ENCODE results near the gene PLLP.

PLLP gene

GRCh38 chr16:57229079-57229478 lies 55.4 kb downstream of the PLLP start:
- Histone ChIP-seq H3K9ac (ENCODE audit: low read depth, low read length) (no peak overlapping the region), H2AFZ (ENCODE audit: low read depth, low read length) (no peak overlapping the region), H3K27me3 (ENCODE audit: insufficient read depth, low read length, poor library complexity) (no peaks in the 10 kb centered on the region), H3K9me3 (ENCODE audit: insufficient read depth, low read length, severe bottlenecking) (no peaks in the 10 kb centered on the region), H4K20me1 (ENCODE audit: insufficient read depth, low read length) (no peaks in the 10 kb centered on the region), H3K4me2 (ENCODE audit: insufficient read depth, low read length) (no peak overlapping the region), H3K79me2 (ENCODE audit: insufficient read depth, low read length) (no peaks in the 10 kb centered on the region), H3K4me1 (ENCODE audit: insufficient read depth, low read length) (no peaks in the 10 kb centered on the region), H3K36me3 (ENCODE audit: insufficient read depth, low read length) (peaks cover 87% of the 10 kb centered on the region), H3K27ac (ENCODE audit: low read length) (no peak overlapping the region), H3K4me3 (ENCODE audit: low read depth in 1 of 2, low read length in 2 of 2) (no peak overlapping the region)
- DNase-seq (no peak), ATAC-seq (ENCODE audit: insufficient read depth, low read depth) (no peak)
- TF ChIP-seq EZH2 (IDR thresholded peaks at IDR 0.05; ENCODE audit: borderline replicate concordance, low read depth, low read length, severe bottlenecking) (no peak), CTCF (IDR thresholded peaks at IDR 0.05; ENCODE audit: borderline replicate concordance, extremely low read depth, low read length, poor library complexity, severe bottlenecking) (no peak)

GRCh38 chr16:57226701-57227621 lies 57.5 kb downstream of the PLLP start:
- Histone ChIP-seq H3K79me2 (ENCODE audit: insufficient read depth, low read length) (no peaks in the 10 kb centered on the region), H3K4me1 (ENCODE audit: insufficient read depth, low read length) (no peaks in the 10 kb centered on the region), H4K20me1 (ENCODE audit: insufficient read depth, low read length) (no peaks in the 10 kb centered on the region), H3K9me3 (ENCODE audit: insufficient read depth, low read length, severe bottlenecking) (no peaks in the 10 kb centered on the region), H3K36me3 (ENCODE audit: insufficient read depth, low read length) (peaks cover 85% of the 10 kb centered on the region), H3K9ac (ENCODE audit: low read depth, low read length) (no peak overlapping the region), H3K27ac (ENCODE audit: low read length) (no peak overlapping the region), H3K27me3 (ENCODE audit: insufficient read depth, low read length, poor library complexity) (no peaks in the 10 kb centered on the region), H3K4me2 (ENCODE audit: insufficient read depth, low read length) (no peak overlapping the region), H2AFZ (ENCODE audit: low read depth, low read length) (no peak overlapping the region), H3K4me3 (ENCODE audit: low read depth in 1 of 2, low read length in 2 of 2) (no peak overlapping the region)
- DNase-seq (no peak), ATAC-seq (ENCODE audit: insufficient read depth, low read depth) (no peak)
- TF ChIP-seq EZH2 (IDR thresholded peaks at IDR 0.05; ENCODE audit: borderline replicate concordance, low read depth, low read length, severe bottlenecking) (no peak), CTCF (IDR thresholded peaks at IDR 0.05; ENCODE audit: borderline replicate concordance, extremely low read depth, low read length, poor library complexity, severe bottlenecking) (no peak)

GRCh38 chr16:57225978-57226377 lies 58.5 kb downstream of the PLLP start:
- Histone ChIP-seq H3K36me3 (ENCODE audit: insufficient read depth, low read length) (peaks cover 85% of the 10 kb centered on the region), H3K27ac (ENCODE audit: low read length) (no peak overlapping the region), H3K9ac (ENCODE audit: low read depth, low read length) (no peak overlapping the region), H3K4me3 (ENCODE audit: low read depth in 1 of 2, low read length in 2 of 2) (no peak overlapping the region), H2AFZ (ENCODE audit: low read depth, low read length) (no peak overlapping the region), H3K79me2 (ENCODE audit: insufficient read depth, low read length) (no peaks in the 10 kb centered on the region), H3K27me3 (ENCODE audit: insufficient read depth, low read length, poor library complexity) (no peaks in the 10 kb centered on the region), H3K4me1 (ENCODE audit: insufficient read depth, low read length) (no peaks in the 10 kb centered on the region), H3K9me3 (ENCODE audit: insufficient read depth, low read length, severe bottlenecking) (no peaks in the 10 kb centered on the region), H3K4me2 (ENCODE audit: insufficient read depth, low read length) (no peak overlapping the region), H4K20me1 (ENCODE audit: insufficient read depth, low read length) (no peaks in the 10 kb centered on the region)
- DNase-seq = no peak
- ATAC-seq (ENCODE audit: insufficient read depth, low read depth) = no peak
- TF ChIP-seq CTCF (IDR thresholded peaks at IDR 0.05; ENCODE audit: borderline replicate concordance, extremely low read depth, low read length, poor library complexity, severe bottlenecking) (no peak), EZH2 (IDR thresholded peaks at IDR 0.05; ENCODE audit: borderline replicate concordance, low read depth, low read length, severe bottlenecking) (no peak)
